ENCODE measurements around the gene TBL3.

GRCh38 chr16:1990101-1990350 lies 18.2 kb downstream of the TBL3 start:
- TF ChIP-seq POLR2A (IDR thresholded peaks at IDR 0.05; ENCODE audit: borderline replicate concordance, extremely low read depth, insufficient read depth, insufficient read length) (no peak), CTCF (IDR thresholded peaks at IDR 0.05 in 2 of 3, conservative IDR thresholded peaks at IDR 0.05 in 1 of 3; ENCODE audit: borderline replicate concordance in 1 of 3, insufficient read depth in 1 of 3, low read depth in 2 of 3, low read length in 2 of 3) (no peak)

Measured in HCT116 (cell line).